Renal cortex interstitium (tissue), 11 donors: ENCODE results near the gene NCR2. TPM values are rescaled to one million over a fixed set of nuclear protein-coding genes. Genes with fewer than 3 reads are reported as not detected.

Source experiments
- DNase-seq, 11 donors: peaks; one replicate each; pipeline ENCODE4 v3.0.0-alpha.2; 2013; ENCODE audit warnings: low read depth in 9 of 11, low spot score in 4 of 11; ENCODE audit errors: extremely low read depth in 1 of 11
- polyA plus RNA-seq, 3 donors: library from polyadenylated mRNA; unstranded; fragments of 120-200 nt; gene quantifications; one replicate each; pipeline ENCODE4 v1.2.1, GENCODE V29; 2013; ENCODE audit not compliant: insufficient read length in 3 of 3

NCR2 gene
- polyA plus RNA-seq, 3 donors = not detected

DNA sequence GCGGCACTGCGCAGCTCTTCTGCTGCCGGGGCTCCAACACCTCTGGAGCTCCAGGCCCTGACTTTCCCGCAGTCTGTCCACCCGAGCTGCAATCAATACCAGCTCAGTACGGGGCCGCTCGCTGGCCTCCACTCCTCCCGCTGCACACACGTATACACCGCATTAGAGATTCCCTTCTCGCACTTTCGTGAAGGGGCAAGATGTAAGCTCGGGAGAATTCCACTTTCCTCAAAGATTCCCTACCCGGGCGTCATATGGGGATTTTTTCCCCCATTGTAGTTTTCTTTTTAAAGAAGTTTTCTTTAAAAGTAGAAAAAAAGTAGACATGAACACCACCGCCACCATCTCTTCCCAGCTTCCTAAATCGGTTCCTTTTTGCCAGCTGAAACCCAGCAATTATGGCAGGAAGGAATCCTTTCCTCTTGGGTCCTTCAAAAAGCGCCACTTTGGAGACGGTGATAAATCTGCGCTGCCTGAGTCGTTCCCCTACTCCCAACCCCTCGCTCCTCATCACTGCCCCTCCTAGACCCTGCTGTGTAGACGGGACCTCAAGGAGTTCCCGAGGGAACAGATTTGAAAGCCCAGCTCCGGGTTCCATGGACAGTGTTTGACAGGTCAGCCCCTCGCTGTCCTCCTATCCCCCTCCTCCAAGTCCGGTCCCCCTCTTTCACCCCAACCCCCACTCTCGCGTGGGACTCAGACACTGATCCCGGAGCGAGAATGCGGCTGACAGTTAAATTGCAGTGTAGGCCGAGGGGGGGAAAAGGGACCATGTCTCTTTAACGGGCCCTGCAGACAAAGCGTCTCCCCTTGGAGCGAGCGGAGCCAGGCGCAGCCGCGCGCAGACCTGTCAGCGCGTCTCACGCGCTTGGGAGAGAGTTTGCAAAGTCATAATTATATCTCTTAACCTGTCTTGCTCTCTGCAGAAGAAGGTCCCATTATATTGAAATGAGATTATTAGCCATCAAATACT lies 39.5 kb downstream of the NCR2 start:
- DNase-seq = peak in 4 of 11 donors; percentile 10 to 30 (median 18)

DNA sequence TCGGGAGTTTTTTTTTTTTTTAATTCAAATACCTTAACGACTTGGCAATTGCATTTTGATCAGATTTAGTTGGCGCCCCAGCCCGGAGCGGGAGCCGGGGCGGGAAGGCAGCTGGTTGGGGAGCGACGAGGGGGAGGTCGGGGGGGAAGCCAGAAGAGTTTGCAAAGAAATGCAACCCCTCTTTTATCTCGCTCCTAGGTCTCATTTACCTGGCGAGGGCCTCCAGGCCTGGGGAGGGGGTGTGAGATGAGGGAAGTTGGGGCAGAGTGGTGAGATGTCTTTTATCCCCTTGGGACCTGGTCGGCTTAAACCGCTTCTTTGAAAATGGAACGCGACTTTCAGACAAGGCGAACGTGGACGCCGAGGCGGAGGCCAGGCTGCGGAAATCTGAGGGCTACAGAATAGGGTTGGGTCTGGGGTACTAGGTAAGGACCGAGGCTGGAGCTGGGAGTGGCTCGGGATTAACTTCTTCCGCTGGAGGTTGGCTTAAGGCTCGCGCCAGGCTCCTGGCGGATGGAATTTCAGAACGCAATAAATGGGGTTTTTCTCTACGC lies 40.3 kb downstream of the NCR2 start:
- peak in 3 of 11 donors; percentile 2 to 18 (median 14) for DNase-seq

DNA sequence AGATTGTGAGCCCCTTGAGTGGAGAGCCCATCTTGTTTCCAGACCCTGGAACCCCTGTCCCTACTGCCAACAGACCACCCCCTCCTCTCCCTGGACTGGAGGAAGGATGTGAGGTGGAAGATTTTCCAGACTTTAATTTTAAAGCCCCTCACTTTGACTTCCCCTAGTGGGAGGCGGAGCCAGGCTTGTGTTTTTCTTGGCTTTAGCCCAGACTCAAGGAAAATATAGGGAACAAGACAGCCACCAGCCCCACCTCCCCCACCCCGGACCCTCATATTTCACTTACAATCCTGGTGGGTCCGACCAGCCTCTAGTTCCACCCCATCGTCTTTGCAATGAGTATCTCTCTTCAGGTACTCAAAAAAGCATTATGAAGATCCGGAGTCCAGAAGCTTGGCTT lies 40.8 kb downstream of the NCR2 start:
- DNase-seq = peak in 4 of 11 donors; percentile 5 to 15 (median 13)

DNA sequence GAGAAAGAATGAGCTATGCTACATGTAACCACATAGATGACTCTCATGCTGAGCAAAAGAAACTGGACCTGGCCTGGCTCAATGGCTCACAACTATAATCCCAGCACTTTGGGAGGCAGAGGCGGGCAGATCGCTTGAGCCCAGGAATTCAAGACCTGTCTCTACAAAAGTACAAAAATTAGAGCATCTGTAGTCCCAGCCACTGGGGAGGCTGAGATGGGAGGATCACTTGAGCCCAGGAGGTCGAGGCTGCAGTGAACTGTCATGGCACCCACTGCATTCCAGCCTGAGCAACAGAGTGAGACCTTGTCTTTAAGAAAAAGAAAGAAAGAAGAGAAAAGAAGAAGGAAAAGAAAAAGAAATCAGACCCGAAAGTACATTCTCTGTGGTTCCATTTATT lies 41.7 kb downstream of the NCR2 start:
- DNase-seq = no peak

DNA sequence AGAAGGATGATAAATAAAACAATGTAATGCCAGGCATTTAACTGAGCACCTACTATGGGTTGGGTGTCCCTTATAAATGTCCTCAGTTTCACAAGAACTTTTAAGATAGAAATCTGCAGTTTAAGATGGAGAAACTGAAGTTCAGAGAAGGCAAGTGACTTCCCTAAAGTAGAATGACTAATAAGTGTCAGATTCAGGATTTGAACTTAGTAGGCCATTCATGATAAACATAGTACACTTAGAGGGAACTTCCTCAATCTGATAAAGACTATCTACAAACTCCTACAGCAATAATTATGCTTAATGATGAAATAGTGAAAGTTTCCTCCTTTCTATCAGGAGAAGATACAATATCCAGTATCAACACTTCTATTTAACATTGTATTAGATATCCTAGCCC lies 43.9 kb downstream of the NCR2 start:
- DNase-seq = no peak

DNA sequence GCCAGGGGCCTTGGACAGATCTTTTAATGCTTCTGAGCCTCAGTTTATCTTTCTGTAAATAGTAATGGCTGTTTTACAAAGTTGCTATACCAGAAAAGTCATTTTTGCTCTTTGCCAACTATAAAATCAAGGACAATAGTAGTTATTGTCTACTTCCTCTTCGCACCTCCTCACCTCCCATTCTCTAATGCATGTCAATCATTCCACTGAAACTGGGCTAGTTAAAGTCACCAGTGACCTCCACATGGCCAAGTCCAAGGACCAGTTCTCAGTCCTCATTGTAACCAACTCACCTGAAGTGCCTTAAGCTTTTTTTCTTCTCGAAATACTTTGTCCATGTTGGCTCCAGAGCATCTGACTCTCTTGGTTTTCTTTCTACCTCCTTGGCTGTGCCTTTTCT lies 51.2 kb downstream of the NCR2 start:
- no peak for DNase-seq

DNA sequence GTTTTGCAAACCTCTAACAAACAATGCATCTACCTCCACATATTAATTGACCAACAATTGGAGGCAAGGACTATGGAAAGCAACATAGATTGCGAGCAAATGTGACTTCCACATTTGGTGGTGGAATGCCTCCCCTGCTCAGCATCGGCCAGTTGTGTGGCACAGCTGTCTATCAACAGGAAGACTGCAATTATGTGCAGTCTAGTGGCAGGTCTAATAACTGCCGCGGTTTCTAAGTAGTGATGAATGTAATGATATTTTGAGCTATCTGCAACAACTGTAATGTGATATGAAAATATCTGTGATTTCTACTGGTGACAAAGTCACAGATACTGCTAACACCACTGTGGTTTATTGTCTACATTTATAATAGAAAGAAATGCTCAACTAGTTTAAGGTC lies 56.8 kb downstream of the NCR2 start:
- no peak for DNase-seq

DNA sequence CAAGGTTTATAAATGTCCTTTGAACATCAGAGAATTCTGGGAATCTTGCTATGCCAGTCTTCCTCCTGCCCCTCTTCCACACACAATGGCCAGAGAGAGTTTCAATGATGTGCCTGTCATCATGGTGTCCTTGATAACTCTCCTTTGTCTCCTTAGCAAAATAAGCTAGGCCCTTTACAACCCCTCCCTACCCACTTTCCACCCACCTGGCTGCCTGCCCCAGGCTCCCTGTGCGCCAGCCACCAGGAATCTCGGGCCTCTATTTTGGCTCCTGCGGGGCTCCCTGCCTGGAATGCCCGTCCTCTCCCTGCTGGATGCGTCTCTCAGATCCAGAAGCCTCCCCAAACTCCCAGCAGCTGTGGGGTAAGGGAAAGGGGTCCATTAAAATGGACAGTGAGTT lies 60.9 kb downstream of the NCR2 start:
- DNase-seq = no peak

DNA sequence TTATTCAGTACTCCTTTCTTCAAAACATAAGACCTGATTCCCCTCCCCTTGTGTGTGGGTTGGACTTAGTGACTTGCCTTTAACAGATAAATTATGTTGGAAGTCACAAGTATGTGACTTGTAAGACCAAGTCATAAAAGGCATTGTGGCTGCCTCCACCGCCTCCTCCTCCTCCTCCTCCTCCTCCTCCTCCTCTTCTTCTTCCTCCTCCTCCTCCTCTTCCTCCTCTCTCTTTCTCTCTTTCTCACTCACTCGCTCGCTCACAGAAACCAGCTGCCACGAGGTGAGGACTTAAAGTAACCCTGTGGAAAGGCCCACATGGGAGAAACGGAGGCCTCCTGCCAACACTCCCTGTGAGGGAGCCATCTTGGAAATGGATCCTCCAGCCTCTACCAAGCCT lies 64.0 kb downstream of the NCR2 start:
- no peak for DNase-seq

Other genes with a start within 250 kb of the NCR2 start
- 1 to 10 TPM in 2 of 3 donors, under 1 TPM in 1; 0.45 to 1.2 (median 1.2) TPM for gene TREML1, start 181.3 kb upstream of the NCR2 start, polyA plus RNA-seq
- gene TREM2, start 172.5 kb upstream of the NCR2 start, polyA plus RNA-seq = under 1 TPM; 0.15 to 0.67 (median 0.65) TPM
- gene TREML2, start 134.5 kb upstream of the NCR2 start, polyA plus RNA-seq = under 1 TPM; 0.06 to 0.18 (median 0.16) TPM
- gene TREML4, start 107.3 kb upstream of the NCR2 start, polyA plus RNA-seq = not detected
- gene TREM1, start 48.9 kb upstream of the NCR2 start, polyA plus RNA-seq = under 1 TPM; 0.07 to 0.42 (median 0.38) TPM
- 10 to 100 TPM; 28.8 to 43.6 (median 36.4) TPM for gene FOXP4, start 210.8 kb downstream of the NCR2 start, polyA plus RNA-seq